Measurements from ENCODE around the gene LBH. TPM values are rescaled to one million over a fixed set of nuclear protein-coding genes. Genes with fewer than 3 reads are reported as not detected.

LBH gene
- total and polyA plus RNA-seq, 2 experiments from 2014 or later, result 54.1 to 75.9 TPM

DNA sequence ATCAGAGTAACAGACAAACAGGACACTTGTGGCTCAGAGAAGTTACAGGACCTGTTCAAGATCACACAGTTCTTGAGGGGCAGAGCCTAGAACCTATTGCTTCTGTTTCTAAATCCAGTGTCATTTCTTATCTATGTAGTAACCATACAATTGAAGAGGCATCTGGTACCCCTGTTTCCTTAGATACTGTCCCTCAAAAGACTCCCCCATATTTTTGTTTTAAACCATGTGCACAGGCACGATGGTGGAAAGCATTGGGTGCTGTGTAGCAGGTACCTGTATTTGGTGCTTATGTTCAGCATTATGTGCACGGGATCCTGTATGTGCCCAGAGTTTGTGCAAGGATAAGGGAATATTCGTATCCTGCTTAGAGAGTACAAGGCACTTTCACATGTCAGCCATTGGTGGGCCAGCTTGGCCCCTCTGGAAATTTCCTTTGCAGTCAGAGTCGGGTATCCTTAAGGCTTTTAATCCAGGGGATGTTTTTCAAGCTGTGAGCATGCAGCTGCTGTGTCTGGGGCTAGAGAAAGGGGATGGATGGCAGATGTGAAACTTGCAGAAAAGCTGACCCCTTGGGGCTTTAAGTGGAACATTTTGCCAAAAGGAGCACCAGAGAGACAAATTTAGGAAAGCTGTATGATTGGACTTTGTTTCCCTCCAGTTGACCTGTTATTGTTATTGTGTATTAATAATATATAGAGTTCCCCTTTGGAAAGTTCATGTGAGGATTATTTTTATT, 2.1 kb downstream of the LBH start:
- no peak for TF ChIP-seq EZH2 (IDR thresholded peaks at IDR 0.05; ENCODE audit: borderline replicate concordance)
- TF ChIP-seq, protein P1, sequence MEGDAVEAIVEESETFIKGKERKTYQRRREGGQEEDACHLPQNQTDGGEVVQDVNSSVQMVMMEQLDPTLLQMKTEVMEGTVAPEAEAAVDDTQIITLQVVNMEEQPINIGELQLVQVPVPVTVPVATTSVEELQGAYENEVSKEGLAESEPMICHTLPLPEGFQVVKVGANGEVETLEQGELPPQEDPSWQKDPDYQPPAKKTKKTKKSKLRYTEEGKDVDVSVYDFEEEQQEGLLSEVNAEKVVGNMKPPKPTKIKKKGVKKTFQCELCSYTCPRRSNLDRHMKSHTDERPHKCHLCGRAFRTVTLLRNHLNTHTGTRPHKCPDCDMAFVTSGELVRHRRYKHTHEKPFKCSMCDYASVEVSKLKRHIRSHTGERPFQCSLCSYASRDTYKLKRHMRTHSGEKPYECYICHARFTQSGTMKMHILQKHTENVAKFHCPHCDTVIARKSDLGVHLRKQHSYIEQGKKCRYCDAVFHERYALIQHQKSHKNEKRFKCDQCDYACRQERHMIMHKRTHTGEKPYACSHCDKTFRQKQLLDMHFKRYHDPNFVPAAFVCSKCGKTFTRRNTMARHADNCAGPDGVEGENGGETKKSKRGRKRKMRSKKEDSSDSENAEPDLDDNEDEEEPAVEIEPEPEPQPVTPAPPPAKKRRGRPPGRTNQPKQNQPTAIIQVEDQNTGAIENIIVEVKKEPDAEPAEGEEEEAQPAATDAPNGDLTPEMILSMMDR (IDR thresholded peaks at IDR 0.05; ENCODE audit: poor library complexity), result peak; percentile 7
- Histone ChIP-seq H3K79me2 (peaks cover 59% of the 10 kb centered on the region), H3K9me2 (replicated peaks; ENCODE audit: insufficient read depth) (no peaks in the 10 kb centered on the region), H4K20me1 (ENCODE audit: insufficient read depth, poor library complexity, severe bottlenecking) (peaks cover 24% of the 10 kb centered on the region), H3K9me3 (ENCODE audit: low read depth) (no peaks in the 10 kb centered on the region), H3K27ac (peak overlapping the region; percentile 92), H3K36me3 (replicated peaks; ENCODE audit: insufficient read depth, low read depth) (peaks cover 2% of the 10 kb centered on the region), H3K4me1 (ENCODE audit: insufficient read depth) (peaks cover 19% of the 10 kb centered on the region), H3K27me3 (peaks cover 9% of the 10 kb centered on the region), H2AFZ (no peak overlapping the region), H3K4me2 (peak overlapping the region; percentile 99), H3K4me3 (peak overlapping the region; percentile 96)
- no peak for DNase-seq (ENCODE audit: low spot score)
- 33% methylated on average over 4 of the region's 4 CpGs for WGBS (ENCODE audit: low lambda C conversion rate, missing lambda C conversion rate)

DNA sequence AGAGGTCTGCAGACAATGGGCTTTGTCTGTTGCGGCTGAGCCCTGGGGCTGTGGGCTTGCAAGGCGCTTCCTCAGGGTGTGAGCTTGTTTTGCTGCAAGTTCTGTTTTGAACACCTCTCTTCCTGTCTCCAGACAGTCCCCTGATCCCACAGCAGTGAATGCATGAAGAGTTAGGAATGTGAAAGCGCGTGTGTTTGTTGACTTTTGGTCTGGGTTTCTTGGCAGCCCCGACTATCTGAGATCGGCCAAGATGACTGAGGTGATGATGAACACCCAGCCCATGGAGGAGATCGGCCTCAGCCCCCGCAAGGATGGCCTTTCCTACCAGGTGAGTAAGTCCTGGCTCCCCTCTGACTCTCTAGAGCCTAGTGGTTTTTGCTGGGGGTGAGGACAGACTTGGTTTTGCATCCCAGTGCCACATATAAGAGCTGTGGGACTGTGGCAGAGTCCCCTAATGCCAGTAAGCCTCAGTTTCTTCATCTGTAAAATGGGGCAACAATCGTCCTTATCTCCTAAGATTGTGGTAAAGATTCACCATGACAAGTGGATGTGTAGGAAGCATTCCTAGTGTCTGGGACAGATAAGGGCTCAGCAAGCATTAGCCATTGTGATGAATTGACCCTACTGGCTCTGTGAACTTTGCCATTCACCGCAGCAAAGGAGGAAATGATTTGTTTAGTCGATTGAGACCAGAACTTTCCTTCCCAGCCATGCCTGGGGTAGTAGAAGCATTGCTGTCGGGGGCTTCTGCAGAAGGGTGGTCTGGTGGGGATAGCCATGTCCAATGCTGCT, 3.0 kb downstream of the LBH start:
- Histone ChIP-seq H3K4me1 (ENCODE audit: insufficient read depth) (peaks cover 19% of the 10 kb centered on the region), H3K36me3 (replicated peaks; ENCODE audit: insufficient read depth, low read depth) (peaks cover 4% of the 10 kb centered on the region), H3K4me3 (peak overlapping the region; percentile 96), H3K27ac (peak overlapping the region; percentile 92), H4K20me1 (ENCODE audit: insufficient read depth, poor library complexity, severe bottlenecking) (peaks cover 28% of the 10 kb centered on the region), H3K9me3 (ENCODE audit: low read depth) (no peaks in the 10 kb centered on the region), H3K9me2 (replicated peaks; ENCODE audit: insufficient read depth) (no peaks in the 10 kb centered on the region), H3K4me2 (peak overlapping the region; percentile 99), H2AFZ (no peak overlapping the region), H3K27me3 (peaks cover 9% of the 10 kb centered on the region), H3K79me2 (peaks cover 63% of the 10 kb centered on the region)
- TF ChIP-seq, protein P1 (IDR thresholded peaks at IDR 0.05; ENCODE audit: poor library complexity), result no peak
- TF ChIP-seq EZH2 (IDR thresholded peaks at IDR 0.05; ENCODE audit: borderline replicate concordance) (no peak), EZH2phosphoT487 (IDR thresholded peaks at IDR 0.05; ENCODE audit: low read depth, severe bottlenecking, unreplicated experiment) (no peak)
- WGBS (ENCODE audit: low lambda C conversion rate, missing lambda C conversion rate), result 38% methylated on average over 12 of the region's 12 CpGs
- peak; percentile 62 for DNase-seq (ENCODE audit: low spot score)

DNA sequence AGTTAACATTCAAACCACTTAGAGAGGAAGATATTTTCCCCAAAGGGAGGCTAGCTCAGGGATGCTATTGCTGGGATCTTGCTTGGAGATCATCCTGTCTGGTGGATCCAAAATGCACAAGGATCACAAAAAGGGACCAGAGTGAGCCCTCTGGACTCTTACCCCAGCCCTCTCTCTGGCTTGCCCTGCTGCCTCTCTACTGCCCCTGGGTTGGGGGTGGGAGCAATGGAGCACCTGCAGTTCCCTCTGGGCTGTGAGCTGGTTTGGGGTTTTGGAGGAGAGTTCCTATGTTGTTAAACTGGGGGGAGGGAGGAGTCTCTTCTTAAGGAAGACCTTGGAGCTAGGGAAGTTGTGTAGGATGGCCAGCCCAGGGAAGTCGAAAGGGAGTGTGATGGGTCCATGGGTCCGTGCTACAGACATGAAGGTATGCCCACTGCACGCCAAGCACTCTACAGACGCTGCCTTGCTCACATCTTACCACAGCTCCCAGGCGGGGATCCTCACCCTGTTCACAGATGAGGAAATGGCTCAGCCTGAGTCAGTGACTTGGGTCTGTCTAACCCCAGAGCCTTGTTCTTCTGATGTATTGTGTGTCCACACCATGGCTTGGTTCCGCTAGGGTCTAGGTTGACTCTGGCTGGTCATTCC, 3.8 kb downstream of the LBH start:
- no peak overlapping the region for H3K4me3 ChIP-seq
- TF ChIP-seq EZH2 (IDR thresholded peaks at IDR 0.05; ENCODE audit: borderline replicate concordance) (no peak), EZH2phosphoT487 (IDR thresholded peaks at IDR 0.05; ENCODE audit: low read depth, severe bottlenecking, unreplicated experiment) (no peak)
- TF ChIP-seq, protein P1 (IDR thresholded peaks at IDR 0.05; ENCODE audit: poor library complexity), result no peak
- H3K4me2 ChIP-seq, result peak overlapping the region; percentile 99
- H3K9me2 ChIP-seq (replicated peaks; ENCODE audit: insufficient read depth), result no peaks in the 10 kb centered on the region
- peaks cover 24% of the 10 kb centered on the region for H3K4me1 ChIP-seq (ENCODE audit: insufficient read depth)
- H3K27me3 ChIP-seq, result peaks cover 9% of the 10 kb centered on the region
- peaks cover 68% of the 10 kb centered on the region for H3K79me2 ChIP-seq
- peaks cover 4% of the 10 kb centered on the region for H3K36me3 ChIP-seq (replicated peaks; ENCODE audit: insufficient read depth, low read depth)
- H3K27ac ChIP-seq, result no peak overlapping the region
- H2AFZ ChIP-seq, result no peak overlapping the region
- peaks cover 34% of the 10 kb centered on the region for H4K20me1 ChIP-seq (ENCODE audit: insufficient read depth, poor library complexity, severe bottlenecking)
- 98% methylated on average over 6 of the region's 6 CpGs for WGBS (ENCODE audit: low lambda C conversion rate, missing lambda C conversion rate)
- H3K9me3 ChIP-seq (ENCODE audit: low read depth), result no peaks in the 10 kb centered on the region
- no peak for DNase-seq (ENCODE audit: low spot score)
